Stimulated activated CD8-positive, alpha-beta memory T cell treated with anti-CD3 and anti-CD28 coated beads, Interleukin-15, amount 100 ng/mL, for 1 hour (primary cell): ENCODE results near the gene DUSP6.

ENCODE experiments used
- DNase-seq: peaks from one replicate; pipeline ENCODE4 v3.0.0-alpha.2; 2020; ENCODE audit warnings: low read depth

The DUSP6 gene

GRCh38 chr12:89328151-89329030 lies 23.9 kb downstream of the DUSP6 start:
- no peak for DNase-seq

DNA sequence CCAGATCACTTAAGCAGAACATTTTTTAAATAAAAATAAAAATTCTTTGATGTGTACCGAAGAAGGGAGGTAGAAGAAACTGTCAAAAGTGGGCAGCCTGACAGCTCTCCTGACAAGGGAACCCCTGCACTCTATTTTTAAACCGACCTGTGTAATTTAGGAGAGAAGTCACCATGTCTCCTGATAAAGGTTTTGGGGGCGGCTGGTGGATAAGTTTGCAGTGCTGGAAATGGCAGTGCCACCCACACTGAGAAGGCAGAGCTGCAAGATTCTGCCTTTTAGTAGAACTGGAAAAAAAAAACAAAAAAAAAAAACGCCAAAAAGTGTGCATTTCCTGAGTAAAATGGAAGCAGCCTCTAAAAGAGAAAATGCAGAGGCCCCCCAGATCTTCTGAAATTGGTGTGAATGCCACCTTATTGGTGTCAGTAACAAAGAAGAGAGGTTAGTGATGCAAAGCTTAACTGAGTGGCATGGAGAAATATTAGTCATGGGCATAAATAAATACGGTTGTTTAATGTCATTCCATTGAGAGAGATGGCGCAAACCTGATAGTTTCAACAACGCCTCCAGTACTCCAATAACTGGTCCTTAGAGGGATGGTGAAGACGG lies 24.7 kb downstream of the DUSP6 start:
- DNase-seq, result no peak

- DNase-seq, result no peak
These were observed 25.9 kb downstream of the DUSP6 start for GRCh38 chr12:89326239-89327040.

DNA sequence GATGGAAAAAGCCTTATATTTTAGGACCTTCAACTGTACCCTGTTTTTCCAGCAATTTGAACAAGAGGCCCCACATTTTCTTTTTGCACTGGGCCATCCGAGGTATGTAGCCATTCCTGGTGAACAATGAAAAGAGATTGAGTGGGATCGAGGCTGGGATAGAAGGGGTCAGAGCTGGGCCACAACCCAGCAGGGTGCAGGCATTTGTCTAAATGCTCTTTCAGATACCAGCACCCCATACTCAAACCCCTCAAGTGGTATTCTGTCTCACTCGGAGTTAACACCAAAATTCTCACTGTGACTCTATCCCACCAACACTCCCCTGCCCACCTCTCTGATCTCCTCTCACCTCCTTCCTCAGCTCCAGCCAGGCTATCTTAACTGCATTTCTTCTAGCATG lies 26.8 kb downstream of the DUSP6 start:
- no peak for DNase-seq

DNA sequence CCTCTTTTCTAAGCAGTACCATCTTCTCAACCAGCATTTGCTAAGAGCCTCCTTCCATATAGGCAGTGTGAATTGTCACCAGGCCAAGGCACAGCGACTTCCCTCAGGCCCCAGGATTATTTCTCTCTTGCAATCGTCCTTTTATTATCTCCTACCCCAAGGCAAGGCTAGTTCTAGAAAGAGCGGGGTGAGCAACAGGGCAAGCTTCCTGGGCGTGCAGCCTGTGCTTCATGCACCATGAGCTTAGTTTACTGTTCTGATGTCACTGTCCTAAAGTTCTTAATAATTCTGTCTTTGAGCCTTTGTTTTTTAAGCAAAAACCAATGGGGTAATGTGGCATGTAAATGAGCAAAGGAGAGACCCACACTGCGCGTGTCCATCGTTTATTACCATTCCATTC lies 27.9 kb downstream of the DUSP6 start:
- no peak for DNase-seq

DNA sequence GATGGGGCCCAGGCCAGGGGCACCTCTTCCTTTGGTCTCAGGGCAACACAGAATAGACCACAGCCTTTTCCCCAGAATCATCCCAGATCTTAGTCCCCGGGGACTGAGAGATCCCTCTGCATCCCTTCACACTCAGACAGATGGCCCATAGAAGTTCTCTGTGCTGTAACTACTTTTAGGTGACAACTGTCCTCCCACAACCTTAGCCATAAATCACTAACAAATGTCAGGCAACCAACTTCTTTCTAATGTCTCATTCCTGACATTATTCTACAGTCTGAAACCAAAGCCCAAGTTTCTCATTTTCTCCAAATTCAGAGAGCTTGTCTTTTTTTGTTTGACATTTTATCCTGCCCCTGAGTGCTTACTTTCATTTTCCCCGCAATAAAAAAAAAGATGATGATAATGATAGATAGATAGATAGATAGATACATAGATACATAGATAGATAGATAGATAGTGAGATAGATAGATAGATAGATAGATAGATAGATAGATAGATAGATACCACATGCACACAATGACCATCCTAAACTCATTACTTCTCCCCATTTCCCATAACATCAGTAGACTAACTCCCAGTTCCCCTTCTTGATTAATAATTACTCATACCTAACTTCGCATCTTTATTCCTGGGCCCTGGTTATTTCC lies 28.6 kb downstream of the DUSP6 start:
- DNase-seq, result no peak

DNA sequence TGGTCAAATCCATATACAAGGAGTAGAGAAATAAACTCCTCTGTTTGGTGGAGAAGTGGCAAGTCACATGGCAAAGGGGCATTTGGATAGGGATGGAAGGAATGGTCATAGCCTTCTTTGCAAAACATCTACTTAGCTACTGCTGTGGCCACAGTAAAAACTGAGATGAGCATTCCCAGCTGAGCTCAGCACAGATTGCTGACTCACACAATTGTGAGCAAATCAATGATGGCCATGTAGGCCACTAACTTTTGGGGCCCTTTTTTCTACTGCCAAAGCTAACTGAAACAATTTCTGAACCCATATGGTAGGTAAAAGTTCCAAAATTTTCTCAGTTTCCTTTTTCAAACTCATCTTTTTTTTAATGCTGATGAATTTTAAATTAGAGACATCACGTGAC lies 31.6 kb downstream of the DUSP6 start:
- DNase-seq, result no peak

- no peak for DNase-seq
These were observed 32.7 kb downstream of the DUSP6 start for GRCh38 chr12:89319606-89320005.

DNA sequence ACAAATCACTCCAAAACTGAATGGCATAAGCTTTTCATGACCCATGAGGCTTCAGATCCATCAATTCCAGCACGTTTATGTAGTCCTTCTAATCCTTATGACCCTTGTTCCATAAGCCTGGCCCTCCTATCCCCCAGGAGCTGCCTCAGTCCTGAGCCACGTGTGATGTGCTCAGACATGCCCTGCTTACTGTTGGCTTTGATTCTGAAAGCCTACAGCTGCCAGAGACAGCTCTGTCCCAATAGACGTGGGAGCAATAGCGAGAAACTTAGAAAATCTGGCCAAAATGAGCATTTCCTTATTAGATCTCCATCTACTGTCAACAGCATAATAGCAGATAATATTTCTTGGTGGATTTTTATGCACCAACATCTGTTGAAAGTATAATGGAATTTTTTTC lies 33.2 kb downstream of the DUSP6 start:
- no peak for DNase-seq

DNA sequence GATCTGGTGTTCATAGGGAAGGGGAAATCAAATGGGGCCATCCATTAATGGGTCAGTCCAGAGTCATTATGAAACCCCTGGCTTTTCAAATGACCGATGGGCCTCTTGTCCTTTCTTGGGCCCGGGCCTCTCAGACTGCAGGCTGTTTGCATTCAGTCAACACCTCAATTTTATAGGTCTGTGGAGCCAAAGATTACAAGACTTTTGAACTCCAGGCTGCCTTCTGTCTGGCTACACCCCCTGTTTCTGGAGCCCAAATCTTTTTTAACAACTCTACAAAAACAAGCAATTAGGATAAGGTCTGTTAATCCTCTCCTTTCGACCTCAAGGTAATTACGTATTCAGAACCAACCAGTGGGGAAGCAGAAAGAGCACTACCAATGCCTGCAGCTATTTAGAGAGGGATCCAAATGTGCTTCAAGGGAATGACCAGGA lies 35.6 kb downstream of the DUSP6 start:
- DNase-seq, result no peak

- no peak for DNase-seq
These were observed 38.1 kb downstream of the DUSP6 start for GRCh38 chr12:89314060-89314761.

DNA sequence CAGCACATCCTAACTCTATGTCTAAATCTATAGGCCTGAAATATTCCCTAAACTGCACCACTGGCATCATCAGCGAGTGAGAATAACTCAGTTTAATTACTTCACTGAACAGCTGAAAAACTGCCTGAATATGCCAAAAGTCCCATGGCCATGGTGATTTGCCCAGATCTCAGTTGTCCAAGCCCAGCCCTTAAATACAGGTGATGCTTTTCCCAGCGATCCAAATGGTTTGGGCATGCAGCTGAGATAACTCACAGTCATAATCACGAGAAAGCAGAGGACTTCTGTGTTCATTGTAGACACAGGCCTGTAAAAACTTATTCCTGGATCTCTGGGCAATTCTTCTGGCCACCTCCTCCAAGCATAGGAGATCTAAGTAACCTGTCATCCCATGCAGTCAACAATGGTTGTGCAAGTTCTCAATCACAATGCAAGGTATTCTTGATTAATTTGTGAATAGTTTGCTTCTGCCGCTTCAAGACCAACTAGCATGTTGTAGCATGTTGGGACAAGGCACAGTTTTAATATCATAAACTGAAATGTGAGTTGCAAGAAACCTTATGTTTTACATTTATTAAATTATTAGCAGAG lies 40.5 kb downstream of the DUSP6 start:
- no peak for DNase-seq

DNA sequence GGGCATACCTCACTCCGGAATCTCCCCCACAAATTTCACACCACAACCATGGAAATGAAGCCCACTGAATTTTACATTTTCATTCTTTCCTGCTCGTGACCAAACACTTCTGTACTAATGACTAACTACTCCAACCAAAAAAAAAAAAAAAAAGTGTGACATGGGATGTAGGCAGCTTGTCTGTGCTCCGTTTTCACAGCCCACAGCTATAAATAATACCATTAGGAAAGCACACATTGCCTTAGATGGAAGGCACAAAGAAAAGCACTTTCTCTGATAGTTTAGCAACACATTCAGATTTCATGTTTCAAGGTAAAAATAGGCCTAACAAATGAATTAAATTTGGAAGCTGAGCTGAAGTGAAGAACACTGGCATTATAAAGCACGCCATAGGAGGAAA lies 42.5 kb downstream of the DUSP6 start:
- no peak for DNase-seq

- DNase-seq, result no peak
These were observed 42.9 kb downstream of the DUSP6 start for GRCh38 chr12:89309440-89309802.

DNA sequence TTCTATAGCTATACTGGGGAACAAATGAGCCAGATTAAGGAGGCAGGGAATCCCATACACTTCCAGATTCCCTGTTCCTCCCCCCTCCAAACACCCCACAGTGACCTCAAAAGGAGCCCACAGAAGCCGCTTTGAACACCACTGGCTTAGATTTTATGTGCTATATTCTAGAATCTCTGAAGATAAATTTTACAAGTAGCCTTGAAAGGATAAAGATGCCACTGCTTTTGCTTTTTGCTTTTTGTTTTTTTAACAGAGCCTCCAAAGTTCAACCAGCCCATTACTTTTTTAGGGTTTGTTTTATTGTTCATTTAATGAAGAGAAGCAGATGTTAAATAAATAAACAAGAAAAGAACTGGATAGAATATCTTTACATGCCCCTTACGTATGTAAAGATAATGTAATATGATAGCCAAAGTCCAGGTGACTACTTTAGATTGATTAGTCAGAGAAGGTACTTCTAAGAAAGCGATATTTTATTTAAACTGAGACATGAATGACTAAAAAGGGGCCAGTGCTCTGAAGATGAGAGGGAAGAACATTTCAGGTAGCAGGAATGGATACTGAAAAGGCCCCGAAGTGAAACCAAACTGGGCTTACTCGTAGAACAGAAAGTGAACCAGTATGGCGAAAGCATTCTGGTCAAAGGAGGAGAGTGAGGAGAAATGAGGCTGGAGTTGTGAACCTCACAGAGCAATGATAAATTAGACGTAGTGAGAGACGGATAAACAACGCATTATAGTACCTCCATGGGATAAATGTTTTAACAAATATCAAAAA lies 44.6 kb downstream of the DUSP6 start:
- DNase-seq, result no peak

GRCh38 chr12:89306827-89307473 lies 45.4 kb downstream of the DUSP6 start:
- no peak for DNase-seq

DNA sequence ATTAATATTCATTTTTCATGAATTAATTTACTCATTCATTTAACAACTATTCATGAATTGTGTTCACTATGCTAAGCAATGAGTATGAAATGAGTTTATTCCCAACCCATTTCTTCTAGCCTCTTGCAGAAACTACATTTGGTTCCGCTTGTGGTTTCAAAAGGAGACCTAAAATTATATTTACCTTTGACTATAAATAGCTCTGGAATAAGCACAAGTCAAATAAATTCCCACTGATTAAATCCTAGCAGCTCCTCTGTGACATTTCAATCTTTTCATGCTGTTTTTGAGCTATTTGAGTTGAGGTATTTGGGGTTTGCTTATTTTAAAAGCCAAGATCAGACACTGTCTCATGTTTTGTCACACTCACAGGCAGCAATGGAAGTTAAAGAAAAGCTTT lies 46.9 kb downstream of the DUSP6 start:
- no peak for DNase-seq

DNA sequence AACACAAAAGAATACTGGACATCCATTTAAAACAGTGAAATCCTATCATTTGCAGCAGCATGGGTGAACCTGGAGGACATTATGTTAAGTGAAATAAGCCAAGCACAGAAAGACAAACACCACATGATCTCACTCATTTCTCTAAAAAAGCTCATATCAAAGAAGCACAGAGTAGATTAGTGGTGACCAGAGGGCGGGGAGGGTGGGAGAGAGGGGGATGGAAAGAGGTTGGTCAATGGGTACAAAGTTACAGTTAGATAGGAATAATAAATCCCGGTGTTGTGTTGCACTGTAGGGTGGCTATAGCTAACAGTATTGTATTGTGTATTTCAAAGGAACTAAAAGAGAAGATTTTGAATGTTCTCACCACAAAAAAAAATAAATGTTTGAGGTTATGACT lies 52.4 kb downstream of the DUSP6 start:
- no peak for DNase-seq

DNA sequence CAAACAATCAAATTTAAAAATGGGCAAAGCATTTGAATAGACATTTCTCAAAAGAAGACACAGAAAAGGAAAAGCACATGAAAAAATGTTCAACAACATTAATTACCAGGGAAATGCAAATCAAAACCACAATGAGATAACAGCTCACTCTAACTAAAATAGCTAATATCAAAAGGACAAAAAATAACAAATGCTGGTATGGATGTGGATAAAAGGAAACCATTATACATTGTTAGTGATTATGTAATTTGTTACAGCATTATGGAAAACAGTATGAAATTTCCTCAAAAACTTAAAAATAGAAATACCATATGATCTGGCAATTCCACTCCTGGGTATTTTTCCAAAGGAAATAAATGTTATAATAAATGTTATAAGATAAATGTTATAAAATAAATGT lies 52.9 kb downstream of the DUSP6 start:
- no peak for DNase-seq
